ENCODE measurements around the gene NEIL3. TPM values are rescaled to one million over a fixed set of nuclear protein-coding genes. Genes with fewer than 3 reads are reported as not detected.

The NEIL3 gene
- total RNA-seq, 1 donor from 2014 or later = 1.4 TPM

DNA sequence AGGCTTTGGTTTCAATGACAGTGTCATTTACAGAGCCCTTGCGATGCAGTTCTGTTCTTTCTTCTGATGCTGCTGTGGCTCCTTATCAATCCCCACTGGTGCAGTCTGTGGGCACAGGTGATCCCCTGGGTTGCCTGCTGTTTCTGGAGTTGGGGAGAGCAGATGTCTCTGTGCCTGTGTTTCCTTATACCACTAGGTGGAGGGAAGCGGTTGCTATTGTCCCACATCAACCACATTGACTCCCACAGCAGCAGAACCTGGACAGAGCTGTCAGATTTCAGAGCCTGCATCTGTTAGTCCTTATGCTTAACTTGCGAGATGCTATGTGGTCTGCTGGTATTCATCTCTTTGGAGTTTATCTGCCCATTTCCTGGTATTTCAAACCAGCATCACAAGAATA, 57.7 kb downstream of the NEIL3 start:
- peaks cover 2% of the 10 kb centered on the region for H3K9me3 Mint-ChIP-seq (ENCODE audit: unreplicated experiment)
- H3K4me3 Mint-ChIP-seq (ENCODE audit: unreplicated experiment) = no peak overlapping the region
- H3K27me3 Mint-ChIP-seq (ENCODE audit: unreplicated experiment) = no peaks in the 10 kb centered on the region
- peaks cover 7% of the 10 kb centered on the region for H3K4me1 Mint-ChIP-seq (ENCODE audit: low read depth, unreplicated experiment)
- no peak for DNase-seq
- H3K27ac Mint-ChIP-seq (ENCODE audit: unreplicated experiment) = no peak overlapping the region
- TF ChIP-seq, protein P1, sequence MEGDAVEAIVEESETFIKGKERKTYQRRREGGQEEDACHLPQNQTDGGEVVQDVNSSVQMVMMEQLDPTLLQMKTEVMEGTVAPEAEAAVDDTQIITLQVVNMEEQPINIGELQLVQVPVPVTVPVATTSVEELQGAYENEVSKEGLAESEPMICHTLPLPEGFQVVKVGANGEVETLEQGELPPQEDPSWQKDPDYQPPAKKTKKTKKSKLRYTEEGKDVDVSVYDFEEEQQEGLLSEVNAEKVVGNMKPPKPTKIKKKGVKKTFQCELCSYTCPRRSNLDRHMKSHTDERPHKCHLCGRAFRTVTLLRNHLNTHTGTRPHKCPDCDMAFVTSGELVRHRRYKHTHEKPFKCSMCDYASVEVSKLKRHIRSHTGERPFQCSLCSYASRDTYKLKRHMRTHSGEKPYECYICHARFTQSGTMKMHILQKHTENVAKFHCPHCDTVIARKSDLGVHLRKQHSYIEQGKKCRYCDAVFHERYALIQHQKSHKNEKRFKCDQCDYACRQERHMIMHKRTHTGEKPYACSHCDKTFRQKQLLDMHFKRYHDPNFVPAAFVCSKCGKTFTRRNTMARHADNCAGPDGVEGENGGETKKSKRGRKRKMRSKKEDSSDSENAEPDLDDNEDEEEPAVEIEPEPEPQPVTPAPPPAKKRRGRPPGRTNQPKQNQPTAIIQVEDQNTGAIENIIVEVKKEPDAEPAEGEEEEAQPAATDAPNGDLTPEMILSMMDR (IDR thresholded peaks at IDR 0.05; ENCODE audit: partially characterized antibody, unreplicated experiment) = no peak
- H3K36me3 Mint-ChIP-seq (ENCODE audit: unreplicated experiment) = peaks cover 9% of the 10 kb centered on the region

DNA sequence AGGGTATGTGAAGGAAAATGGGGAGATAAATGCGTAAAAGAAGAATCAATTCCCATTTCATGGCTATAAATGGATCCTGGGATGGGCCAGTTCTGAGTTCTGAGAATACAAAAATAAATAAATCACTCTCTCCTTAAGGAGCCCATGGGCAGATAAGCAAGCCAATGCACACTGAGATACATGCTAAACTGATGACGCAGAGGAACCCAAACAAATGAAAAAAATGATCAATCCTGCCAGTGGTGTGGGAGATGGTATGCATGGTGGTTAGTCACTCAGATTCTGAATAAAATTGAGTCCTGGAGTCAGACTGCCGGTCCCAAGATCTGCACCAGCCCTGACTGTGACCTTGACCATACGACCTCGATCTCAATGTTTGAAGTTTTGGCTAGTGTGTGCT, 59.7 kb downstream of the NEIL3 start:
- Mint-ChIP-seq H3K4me3 (ENCODE audit: unreplicated experiment) (no peak overlapping the region), H3K27ac (ENCODE audit: unreplicated experiment) (no peak overlapping the region), H3K36me3 (ENCODE audit: unreplicated experiment) (peaks cover 9% of the 10 kb centered on the region), H3K4me1 (ENCODE audit: low read depth, unreplicated experiment) (peaks cover 7% of the 10 kb centered on the region), H3K9me3 (ENCODE audit: unreplicated experiment) (peaks cover 2% of the 10 kb centered on the region), H3K27me3 (ENCODE audit: unreplicated experiment) (no peaks in the 10 kb centered on the region)
- TF ChIP-seq, protein P1 (IDR thresholded peaks at IDR 0.05; ENCODE audit: partially characterized antibody, unreplicated experiment) = no peak
- no peak for DNase-seq

DNA sequence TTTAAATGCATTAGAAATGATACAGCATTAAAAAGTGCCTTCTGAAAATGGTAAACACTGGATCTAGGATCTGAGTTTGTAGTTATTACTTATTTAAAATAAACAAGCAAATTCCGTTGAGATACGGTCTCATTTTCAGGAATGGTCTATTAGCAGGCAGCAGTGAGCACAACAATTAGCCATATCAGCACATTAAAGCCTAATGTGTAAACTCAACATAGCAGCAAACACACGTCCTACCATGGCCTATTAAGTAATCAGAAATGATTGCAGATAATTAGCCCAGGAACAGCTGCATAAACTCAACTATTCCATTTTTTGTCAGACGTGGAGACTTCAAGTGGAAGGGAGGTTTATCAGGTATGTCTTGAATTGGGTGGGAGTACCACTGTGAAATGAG, 61.8 kb downstream of the NEIL3 start:
- no peak for DNase-seq
- TF ChIP-seq, protein P1 (IDR thresholded peaks at IDR 0.05; ENCODE audit: partially characterized antibody, unreplicated experiment) = no peak
- Mint-ChIP-seq H3K4me3 (ENCODE audit: unreplicated experiment) (no peak overlapping the region), H3K27ac (ENCODE audit: unreplicated experiment) (no peak overlapping the region), H3K27me3 (ENCODE audit: unreplicated experiment) (no peaks in the 10 kb centered on the region), H3K9me3 (ENCODE audit: unreplicated experiment) (peaks cover 2% of the 10 kb centered on the region), H3K36me3 (ENCODE audit: unreplicated experiment) (peaks cover 4% of the 10 kb centered on the region), H3K4me1 (ENCODE audit: low read depth, unreplicated experiment) (peaks cover 15% of the 10 kb centered on the region)

DNA sequence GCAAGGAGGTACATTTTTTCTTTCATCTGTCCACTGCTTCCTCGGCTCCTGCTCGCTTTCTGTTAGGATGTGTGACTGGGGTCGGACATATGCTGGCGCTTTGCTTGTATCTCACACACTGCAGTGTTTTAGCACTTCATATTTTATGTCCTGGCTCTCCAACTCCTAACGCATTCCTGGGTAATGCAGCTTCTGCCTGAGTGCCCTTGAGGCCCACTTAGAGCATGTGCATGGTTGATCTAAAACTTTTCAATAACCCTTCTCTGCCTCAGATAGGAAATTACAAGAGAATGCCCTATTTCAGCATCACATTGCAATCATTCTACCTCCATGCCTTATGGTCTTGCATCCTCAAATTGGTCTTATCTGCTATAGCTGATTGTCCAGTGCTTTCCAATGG, 65.3 kb downstream of the NEIL3 start:
- Mint-ChIP-seq H3K36me3 (ENCODE audit: unreplicated experiment) (no peaks in the 10 kb centered on the region), H3K27ac (ENCODE audit: unreplicated experiment) (no peak overlapping the region), H3K4me1 (ENCODE audit: low read depth, unreplicated experiment) (peaks cover 7% of the 10 kb centered on the region), H3K27me3 (ENCODE audit: unreplicated experiment) (no peaks in the 10 kb centered on the region), H3K4me3 (ENCODE audit: unreplicated experiment) (no peak overlapping the region), H3K9me3 (ENCODE audit: unreplicated experiment) (no peaks in the 10 kb centered on the region)
- DNase-seq = no peak
- TF ChIP-seq, protein P1 (IDR thresholded peaks at IDR 0.05; ENCODE audit: partially characterized antibody, unreplicated experiment) = no peak

DNA sequence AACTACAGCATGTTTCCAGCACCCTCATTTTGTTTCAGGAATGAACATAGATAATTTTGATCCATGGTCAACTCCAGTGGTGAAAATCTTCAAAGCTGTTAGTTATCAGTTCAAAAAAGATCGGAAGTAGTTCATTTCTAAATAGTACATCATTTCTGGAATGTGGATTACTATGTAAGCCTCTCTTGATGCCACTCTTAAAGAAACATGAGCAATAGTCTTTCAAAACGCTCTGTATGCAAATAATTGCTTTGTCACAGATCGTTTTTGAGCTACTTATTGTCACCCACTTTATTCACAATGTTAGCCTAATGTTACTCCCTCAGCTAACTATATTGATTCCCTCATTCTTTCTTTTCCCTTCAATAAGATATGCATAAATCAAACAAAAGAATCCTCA, 65.7 kb downstream of the NEIL3 start:
- H3K4me3 Mint-ChIP-seq (ENCODE audit: unreplicated experiment) = no peak overlapping the region
- H3K27me3 Mint-ChIP-seq (ENCODE audit: unreplicated experiment) = no peaks in the 10 kb centered on the region
- DNase-seq = no peak
- H3K36me3 Mint-ChIP-seq (ENCODE audit: unreplicated experiment) = no peaks in the 10 kb centered on the region
- no peak overlapping the region for H3K27ac Mint-ChIP-seq (ENCODE audit: unreplicated experiment)
- TF ChIP-seq, protein P1 (IDR thresholded peaks at IDR 0.05; ENCODE audit: partially characterized antibody, unreplicated experiment) = no peak
- H3K9me3 Mint-ChIP-seq (ENCODE audit: unreplicated experiment) = no peaks in the 10 kb centered on the region
- H3K4me1 Mint-ChIP-seq (ENCODE audit: low read depth, unreplicated experiment) = peaks cover 7% of the 10 kb centered on the region
